CD8-positive, alpha-beta memory T cell (primary cell): ENCODE measurements around the gene LAMA3. TPM values are rescaled to one million over a fixed set of nuclear protein-coding genes. Genes with fewer than 3 reads are reported as not detected.
A peak's percentile ranks its signal among the peaks of the same experiment; 100 is the strongest.

ENCODE experiments used
- CTCF ChIA-PET: fragments of 350-600 bp; sonication (Branson Sonifier 250); formaldehyde crosslinking; loops from one replicate; lab custom pipeline; 2021; ENCODE audit warnings: antibody characterized with exemption; lab: Charles Lee
- POLR2A ChIA-PET: fragments of 350-600 bp; sonication (Branson Sonifier 250); formaldehyde crosslinking; loops from one replicate; lab custom pipeline; 2021; ENCODE audit warnings: antibody characterized with exemption; lab: Charles Lee
- DNase-seq, 5 donors: peaks; one replicate each; pipeline versions ENCODE4 v3.0.0 to v3.0.0-alpha.2; 2020 to 2022; ENCODE audit warnings: mixed read lengths in 1 of 5
- H3K27ac ChIP-seq: one replicate; pipeline ENCODE4 v1.7.0; 2013; ENCODE audit warnings: low read depth, mild to moderate bottlenecking, low read length, moderate library complexity
- H3K27me3 ChIP-seq: 2 replicates; pipeline ENCODE4 v1.7.0; 2013; ENCODE audit warnings: low read length, mild to moderate bottlenecking; ENCODE audit not compliant: insufficient read depth, poor library complexity, severe bottlenecking
- H3K36me3 ChIP-seq: 2 replicates; pipeline ENCODE4 v1.7.0; 2013; ENCODE audit warnings: mild to moderate bottlenecking, low read length, moderate library complexity; ENCODE audit not compliant: insufficient read depth
- H3K4me1 ChIP-seq: 2 replicates; pipeline ENCODE4 v1.7.0; 2013; ENCODE audit warnings: mild to moderate bottlenecking, low read length, moderate library complexity; ENCODE audit not compliant: insufficient read depth
- H3K4me3 ChIP-seq: 2 replicates; pipeline ENCODE4 v1.7.0; 2013; ENCODE audit warnings: mild to moderate bottlenecking, low read length
- H3K9me3 ChIP-seq: 2 replicates; pipeline ENCODE4 v1.7.0; 2013; ENCODE audit warnings: mild to moderate bottlenecking, low read length
- H3K27ac Mint-ChIP-seq, 8 donors: one replicate each; pipeline ENCODE4 v1.8.0; 2020 to 2021; ENCODE audit warnings: mixed read lengths in 8 of 8, mild to moderate bottlenecking in 6 of 8, inconsistent platforms in 3 of 8, moderate library complexity in 3 of 8
- H3K27me3 Mint-ChIP-seq, 2 donors: one replicate each; pipeline ENCODE4 v1.8.0; 2020 to 2021; ENCODE audit warnings: mixed read lengths in 2 of 2, mild to moderate bottlenecking in 1 of 2, moderate library complexity in 1 of 2
- H3K36me3 Mint-ChIP-seq, 3 donors: one replicate each; pipeline ENCODE4 v1.8.0; 2020 to 2021; ENCODE audit warnings: mixed read lengths in 3 of 3, inconsistent platforms in 1 of 3, mild to moderate bottlenecking in 1 of 3
- H3K4me1 Mint-ChIP-seq, 3 donors: one replicate each; pipeline ENCODE4 v1.8.0; 2020 to 2021; ENCODE audit warnings: mixed read lengths in 3 of 3, inconsistent platforms in 1 of 3, mild to moderate bottlenecking in 1 of 3
- H3K4me3 Mint-ChIP-seq, 7 donors: one replicate each; pipeline ENCODE4 v1.8.0; 2020 to 2021; ENCODE audit warnings: mixed read lengths in 7 of 7, mild to moderate bottlenecking in 6 of 7, moderate library complexity in 4 of 7, inconsistent platforms in 2 of 7
- H3K9me3 Mint-ChIP-seq, 5 donors: one replicate each; pipeline ENCODE4 v1.8.0; 2020 to 2022; ENCODE audit warnings: mixed read lengths in 5 of 5, mild to moderate bottlenecking in 3 of 5, moderate library complexity in 2 of 5, inconsistent platforms in 1 of 5
- polyA plus RNA-seq: library from polyadenylated mRNA; unstranded; fragments of 300-500 nt; fragmentation: Illumina TruSeq; gene quantifications from one replicate; pipeline ENCODE4 v1.2.3, GENCODE V29; 2021
- total RNA-seq, 2 experiments: library from RNA; stranded (reverse); gene quantifications; one replicate each; pipeline ENCODE4 v1.2.3, GENCODE V29; 2021

LAMA3 gene
- total and polyA plus RNA-seq, 3 experiments from 2014 or later = 0.47 TPM; not detected in 2

- Histone ChIP-seq H3K36me3 (no peaks in the 10 kb centered on the region), H3K9me3 (no peaks in the 10 kb centered on the region), H3K4me3 (no peak overlapping the region), H3K27me3 (peaks cover 5% of the 10 kb centered on the region), H3K27ac (no peak overlapping the region), H3K4me1 (no peaks in the 10 kb centered on the region)
- ChIA-PET POLR2A (interaction anchor here (0.6 kb wide), 1 partner anchor 19 kb away, joined by 3 read pairs; no protein-coding TSS in a partner anchor), CTCF (interaction anchor here (0.6 to 2.0 kb wide), 14 partner anchors 11 to 204 kb away, joined by 3 to 9 read pairs (median 4); partner anchors contain the start of gene LAMA3)
- DNase-seq = peak in 2 of 5 donors; percentile 14 to 18
- H3K27me3 Mint-ChIP-seq = peaks cover 12 to 61% of the 10 kb centered on the region in 2 donors
- H3K27ac Mint-ChIP-seq = no peak overlapping the region
- H3K4me3 Mint-ChIP-seq = no peak overlapping the region
- H3K9me3 Mint-ChIP-seq = peaks cover 2 to 12% (median 4%) of the 10 kb centered on the region in 5 donors
- peaks cover 0 to 10% (median 0%) of the 10 kb centered on the region in 3 donors for H3K36me3 Mint-ChIP-seq
- no peaks in the 10 kb centered on the region for H3K4me1 Mint-ChIP-seq
These were observed 14.1 kb downstream of the LAMA3 start for GRCh38 chr18:23703057-23703986.

GRCh38 chr18:23703987-23704384 is 14.7 kb downstream of the LAMA3 start:
- Histone ChIP-seq H3K4me3 (no peak overlapping the region), H3K4me1 (no peaks in the 10 kb centered on the region), H3K36me3 (no peaks in the 10 kb centered on the region), H3K27me3 (peaks cover 5% of the 10 kb centered on the region), H3K9me3 (no peaks in the 10 kb centered on the region), H3K27ac (no peak overlapping the region)
- POLR2A ChIA-PET = no interaction called here
- CTCF ChIA-PET = interaction anchor here (1.0 to 2.0 kb wide), 5 partner anchors 13 to 205 kb away, joined by 3 to 9 read pairs (median 3); no protein-coding TSS in a partner anchor
- no peaks in the 10 kb centered on the region for H3K4me1 Mint-ChIP-seq
- H3K27me3 Mint-ChIP-seq = peaks cover 12 to 58% of the 10 kb centered on the region in 2 donors
- H3K36me3 Mint-ChIP-seq = peaks cover 0 to 10% (median 0%) of the 10 kb centered on the region in 3 donors
- no peak overlapping the region for H3K4me3 Mint-ChIP-seq
- no peak overlapping the region for H3K27ac Mint-ChIP-seq
- peaks cover 2 to 12% (median 4%) of the 10 kb centered on the region in 5 donors for H3K9me3 Mint-ChIP-seq
- DNase-seq = no peak

GRCh38 chr18:23704806-23705205 is 15.6 kb downstream of the LAMA3 start:
- Mint-ChIP-seq H3K4me1 (no peaks in the 10 kb centered on the region), H3K36me3 (peaks cover 0 to 16% (median 0%) of the 10 kb centered on the region in 3 donors), H3K27me3 (peaks cover 12 to 55% of the 10 kb centered on the region in 2 donors), H3K4me3 (no peak overlapping the region), H3K27ac (peak overlapping the region in 1 of 8 donors; percentile 6), H3K9me3 (peaks cover 2 to 12% (median 4%) of the 10 kb centered on the region in 5 donors)
- H3K36me3 ChIP-seq = no peaks in the 10 kb centered on the region
- CTCF ChIA-PET = interaction anchor here (1.4 to 1.5 kb wide), 2 partner anchors 14 to 83 kb away, joined by 3 read pairs; no protein-coding TSS in a partner anchor
- no peak overlapping the region for H3K27ac ChIP-seq
- POLR2A ChIA-PET = interaction anchor here (0.6 kb wide), 1 partner anchor 215 kb away, joined by 3 read pairs; no protein-coding TSS in a partner anchor
- no peaks in the 10 kb centered on the region for H3K4me1 ChIP-seq
- DNase-seq = no peak
- no peaks in the 10 kb centered on the region for H3K9me3 ChIP-seq
- no peak overlapping the region for H3K4me3 ChIP-seq
- peaks cover 5% of the 10 kb centered on the region for H3K27me3 ChIP-seq

GRCh38 chr18:23706971-23707640 is 17.9 kb downstream of the LAMA3 start:
- H3K27me3 ChIP-seq = peaks cover 5% of the 10 kb centered on the region
- H3K9me3 ChIP-seq = no peaks in the 10 kb centered on the region
- H3K9me3 Mint-ChIP-seq = peaks cover 2 to 12% (median 4%) of the 10 kb centered on the region in 5 donors
- H3K27ac Mint-ChIP-seq = no peak overlapping the region
- no peak overlapping the region for H3K27ac ChIP-seq
- no peaks in the 10 kb centered on the region for H3K36me3 ChIP-seq
- ChIA-PET POLR2A (no interaction called here), CTCF (no interaction called here)
- H3K4me3 Mint-ChIP-seq = no peak overlapping the region
- no peak overlapping the region for H3K4me3 ChIP-seq
- DNase-seq = no peak
- H3K27me3 Mint-ChIP-seq = peaks cover 12 to 42% of the 10 kb centered on the region in 2 donors
- H3K4me1 Mint-ChIP-seq = peaks cover under 1 to 5% (median 2%) of the 10 kb centered on the region in 3 donors
- H3K36me3 Mint-ChIP-seq = peaks cover 0 to 16% (median 0%) of the 10 kb centered on the region in 3 donors
- H3K4me1 ChIP-seq = peaks cover 1% of the 10 kb centered on the region

GRCh38 chr18:23710068-23710527 is 20.8 kb downstream of the LAMA3 start:
- ChIA-PET POLR2A (no interaction called here), CTCF (no interaction called here)

GRCh38 chr18:23710946-23711345 is 21.7 kb downstream of the LAMA3 start:
- no peaks in the 10 kb centered on the region for H3K27me3 ChIP-seq
- H3K36me3 ChIP-seq = no peaks in the 10 kb centered on the region
- Mint-ChIP-seq H3K36me3 (peaks cover 0 to 16% (median 0%) of the 10 kb centered on the region in 3 donors), H3K9me3 (peaks cover 2 to 12% (median 4%) of the 10 kb centered on the region in 5 donors), H3K27ac (no peak overlapping the region), H3K4me1 (peaks cover 14 to 19% (median 15%) of the 10 kb centered on the region in 3 donors), H3K4me3 (no peak overlapping the region), H3K27me3 (peaks cover 12 to 15% of the 10 kb centered on the region in 2 donors)
- ChIA-PET POLR2A (no interaction called here), CTCF (no interaction called here)
- H3K9me3 ChIP-seq = no peaks in the 10 kb centered on the region
- DNase-seq = no peak
- H3K4me3 ChIP-seq = no peak overlapping the region
- H3K4me1 ChIP-seq = peaks cover 10% of the 10 kb centered on the region
- no peak overlapping the region for H3K27ac ChIP-seq

More at GRCh38 chr18:23710068-23710527, 20.8 kb downstream of the LAMA3 start:
- no peak overlapping the region for H3K27ac ChIP-seq
- H3K4me3 Mint-ChIP-seq = no peak overlapping the region
- no peaks in the 10 kb centered on the region for H3K36me3 ChIP-seq
- no peaks in the 10 kb centered on the region for H3K27me3 ChIP-seq
- peaks cover 12 to 20% of the 10 kb centered on the region in 2 donors for H3K27me3 Mint-ChIP-seq
- H3K4me3 ChIP-seq = no peak overlapping the region
- H3K9me3 ChIP-seq = no peaks in the 10 kb centered on the region
- H3K36me3 Mint-ChIP-seq = peaks cover 0 to 16% (median 0%) of the 10 kb centered on the region in 3 donors
- no peak for DNase-seq
- peaks cover 14 to 19% (median 15%) of the 10 kb centered on the region in 3 donors for H3K4me1 Mint-ChIP-seq
- peaks cover 10% of the 10 kb centered on the region for H3K4me1 ChIP-seq
- no peak overlapping the region for H3K27ac Mint-ChIP-seq
- peaks cover 2 to 12% (median 4%) of the 10 kb centered on the region in 5 donors for H3K9me3 Mint-ChIP-seq

GRCh38 chr18:23711426-23711825 is 22.2 kb downstream of the LAMA3 start:
- H3K27ac Mint-ChIP-seq = no peak overlapping the region
- POLR2A ChIA-PET = no interaction called here
- no peak for DNase-seq

More at GRCh38 chr18:23711426-23711825, 22.2 kb downstream of the LAMA3 start:
- Histone ChIP-seq H3K4me1 (peaks cover 10% of the 10 kb centered on the region), H3K27me3 (no peaks in the 10 kb centered on the region), H3K36me3 (no peaks in the 10 kb centered on the region), H3K27ac (no peak overlapping the region), H3K4me3 (no peak overlapping the region), H3K9me3 (no peaks in the 10 kb centered on the region)
- Mint-ChIP-seq H3K9me3 (peaks cover 2 to 12% (median 4%) of the 10 kb centered on the region in 5 donors), H3K4me3 (no peak overlapping the region), H3K27me3 (peaks cover 12 to 15% of the 10 kb centered on the region in 2 donors), H3K36me3 (peaks cover 0 to 16% (median 0%) of the 10 kb centered on the region in 3 donors), H3K4me1 (peaks cover 14 to 19% (median 15%) of the 10 kb centered on the region in 3 donors)
- CTCF ChIA-PET = interaction anchor here (0.7 kb wide), 1 partner anchor 46 kb away, joined by 3 read pairs; no protein-coding TSS in a partner anchor
